Glutamatergic neuron (in vitro differentiated cells): ENCODE data around the gene CACNA1I. TPM values are rescaled to one million over a fixed set of nuclear protein-coding genes. Genes with fewer than 3 reads are reported as not detected.

Experiments
- DNase-seq: peaks from one replicate; pipeline ENCODE4 v3.0.0; 2022
- H3K27ac Mint-ChIP-seq: one replicate; pipeline ENCODE4 v1.8.0; 2020; ENCODE audit warnings: mild to moderate bottlenecking, mixed read lengths, inconsistent platforms; ENCODE audit not compliant: unreplicated experiment
- H3K27me3 Mint-ChIP-seq: one replicate; pipeline ENCODE4 v1.8.0; 2020; ENCODE audit warnings: mild to moderate bottlenecking, moderate library complexity, mixed read lengths, inconsistent platforms; ENCODE audit not compliant: unreplicated experiment
- H3K36me3 Mint-ChIP-seq: one replicate; pipeline ENCODE4 v1.8.0; 2020; ENCODE audit warnings: mild to moderate bottlenecking, mixed read lengths, inconsistent platforms; ENCODE audit not compliant: unreplicated experiment
- H3K4me1 Mint-ChIP-seq: one replicate; pipeline ENCODE4 v1.8.0; 2020; ENCODE audit warnings: mild to moderate bottlenecking, low read depth, mixed read lengths, inconsistent platforms; ENCODE audit not compliant: unreplicated experiment
- H3K4me3 Mint-ChIP-seq: one replicate; pipeline ENCODE4 v1.8.0; 2020; ENCODE audit warnings: mild to moderate bottlenecking, mixed read lengths, inconsistent platforms; ENCODE audit not compliant: unreplicated experiment
- H3K9me3 Mint-ChIP-seq: one replicate; pipeline ENCODE4 v1.8.0; 2020; ENCODE audit warnings: mild to moderate bottlenecking, moderate library complexity, mixed read lengths, inconsistent platforms; ENCODE audit not compliant: unreplicated experiment
- total RNA-seq: library from RNA; stranded (reverse); fragmentation: NEBNext Ultra II Directional; extraction: Animal tissue kit (Norgen Biotek cat#: 25700); gene quantifications from one replicate; pipeline ENCODE4 v1.2.1, GENCODE V29; 2021; ENCODE audit not compliant: unreplicated experiment
- TF ChIP-seq, protein P1 (sequence below): fragments of 200-600 bp; sonication (generic); IDR thresholded peaks from one replicate; pipeline ENCODE4 v1.5.0; 2021; ENCODE audit not compliant: partially characterized antibody, unreplicated experiment

CACNA1I gene
- total RNA-seq, 1 donor from 2014 or later: 0.12 TPM

- H3K27ac Mint-ChIP-seq: no peak overlapping the region
- TF ChIP-seq, protein P1, sequence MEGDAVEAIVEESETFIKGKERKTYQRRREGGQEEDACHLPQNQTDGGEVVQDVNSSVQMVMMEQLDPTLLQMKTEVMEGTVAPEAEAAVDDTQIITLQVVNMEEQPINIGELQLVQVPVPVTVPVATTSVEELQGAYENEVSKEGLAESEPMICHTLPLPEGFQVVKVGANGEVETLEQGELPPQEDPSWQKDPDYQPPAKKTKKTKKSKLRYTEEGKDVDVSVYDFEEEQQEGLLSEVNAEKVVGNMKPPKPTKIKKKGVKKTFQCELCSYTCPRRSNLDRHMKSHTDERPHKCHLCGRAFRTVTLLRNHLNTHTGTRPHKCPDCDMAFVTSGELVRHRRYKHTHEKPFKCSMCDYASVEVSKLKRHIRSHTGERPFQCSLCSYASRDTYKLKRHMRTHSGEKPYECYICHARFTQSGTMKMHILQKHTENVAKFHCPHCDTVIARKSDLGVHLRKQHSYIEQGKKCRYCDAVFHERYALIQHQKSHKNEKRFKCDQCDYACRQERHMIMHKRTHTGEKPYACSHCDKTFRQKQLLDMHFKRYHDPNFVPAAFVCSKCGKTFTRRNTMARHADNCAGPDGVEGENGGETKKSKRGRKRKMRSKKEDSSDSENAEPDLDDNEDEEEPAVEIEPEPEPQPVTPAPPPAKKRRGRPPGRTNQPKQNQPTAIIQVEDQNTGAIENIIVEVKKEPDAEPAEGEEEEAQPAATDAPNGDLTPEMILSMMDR: no peak
- peaks cover 4% of the 10 kb centered on the region for H3K36me3 Mint-ChIP-seq
- no peak for DNase-seq
- peaks cover 17% of the 10 kb centered on the region for H3K27me3 Mint-ChIP-seq
- H3K4me1 Mint-ChIP-seq: no peaks in the 10 kb centered on the region
- no peaks in the 10 kb centered on the region for H3K9me3 Mint-ChIP-seq
- H3K4me3 Mint-ChIP-seq: no peak overlapping the region
These were observed 95.3 kb downstream of the CACNA1I start for GRCh38 chr22:39665661-39666431.

- Mint-ChIP-seq H3K36me3 (peaks cover 10% of the 10 kb centered on the region), H3K4me3 (no peak overlapping the region), H3K4me1 (no peaks in the 10 kb centered on the region), H3K27me3 (peaks cover 20% of the 10 kb centered on the region), H3K9me3 (peaks cover 3% of the 10 kb centered on the region), H3K27ac (no peak overlapping the region)
- TF ChIP-seq, protein P1: no peak
- DNase-seq: no peak
These were observed 95.9 kb downstream of the CACNA1I start for GRCh38 chr22:39666495-39666894.

DNA sequence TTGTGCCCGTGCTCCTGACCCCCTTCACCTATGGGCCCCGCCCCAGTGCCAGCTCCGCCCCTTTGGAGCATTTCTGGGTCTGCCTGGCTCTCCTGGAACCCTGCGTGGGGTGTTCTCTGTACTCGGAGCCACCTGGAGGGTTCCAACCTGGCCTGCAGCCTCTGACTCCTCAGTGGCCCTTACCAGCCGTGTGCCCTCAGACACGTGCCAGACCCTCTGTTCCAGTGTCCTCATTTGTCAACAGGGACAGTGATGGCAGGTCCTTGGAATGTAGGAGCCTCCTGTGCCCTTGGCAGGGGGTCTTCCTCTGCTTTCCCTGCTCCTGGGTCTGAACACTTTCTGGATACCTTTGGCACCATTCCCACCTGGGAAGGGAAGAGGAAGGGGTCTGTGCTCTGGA lies 96.4 kb downstream of the CACNA1I start:
- Mint-ChIP-seq H3K27me3 (peaks cover 20% of the 10 kb centered on the region), H3K4me1 (no peaks in the 10 kb centered on the region), H3K9me3 (peaks cover 8% of the 10 kb centered on the region), H3K27ac (no peak overlapping the region), H3K36me3 (peaks cover 15% of the 10 kb centered on the region), H3K4me3 (no peak overlapping the region)
- DNase-seq: no peak
- TF ChIP-seq, protein P1: no peak

GRCh38 chr22:39669432-39669831 lies 98.9 kb downstream of the CACNA1I start:
- Mint-ChIP-seq H3K4me1 (no peaks in the 10 kb centered on the region), H3K36me3 (peaks cover 16% of the 10 kb centered on the region), H3K9me3 (peaks cover 13% of the 10 kb centered on the region), H3K27ac (no peak overlapping the region), H3K27me3 (peaks cover 19% of the 10 kb centered on the region), H3K4me3 (no peak overlapping the region)
- no peak for DNase-seq
- TF ChIP-seq, protein P1: no peak

DNA sequence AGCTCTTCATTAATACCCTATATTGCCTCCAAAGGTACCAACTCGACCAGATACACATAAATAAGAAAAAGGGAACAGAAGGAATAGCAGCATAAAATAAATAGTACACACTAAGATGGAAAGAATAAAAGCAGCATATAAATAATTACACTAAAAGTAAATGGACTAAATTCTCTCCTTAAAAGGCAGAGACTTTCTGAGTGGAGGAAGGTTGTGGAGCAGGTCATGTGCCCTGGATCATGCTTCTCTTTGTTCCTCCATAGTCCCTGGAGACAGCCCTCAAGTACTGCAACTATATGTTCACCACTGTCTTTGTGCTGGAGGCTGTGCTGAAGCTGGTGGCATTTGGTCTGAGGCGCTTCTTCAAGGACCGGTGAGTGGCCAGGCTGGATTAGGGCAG lies 101.4 kb downstream of the CACNA1I start:
- no peak overlapping the region for H3K4me3 Mint-ChIP-seq
- TF ChIP-seq, protein P1: no peak
- H3K36me3 Mint-ChIP-seq: peaks cover 16% of the 10 kb centered on the region

More for the DNA sequence above, 101.4 kb downstream of the CACNA1I start:
- Mint-ChIP-seq H3K27me3 (peaks cover 18% of the 10 kb centered on the region), H3K27ac (no peak overlapping the region), H3K4me1 (no peaks in the 10 kb centered on the region), H3K9me3 (peaks cover 17% of the 10 kb centered on the region)
- DNase-seq: no peak
